ENCODE measurements around the gene PAPPA2.

The PAPPA2 gene

DNA sequence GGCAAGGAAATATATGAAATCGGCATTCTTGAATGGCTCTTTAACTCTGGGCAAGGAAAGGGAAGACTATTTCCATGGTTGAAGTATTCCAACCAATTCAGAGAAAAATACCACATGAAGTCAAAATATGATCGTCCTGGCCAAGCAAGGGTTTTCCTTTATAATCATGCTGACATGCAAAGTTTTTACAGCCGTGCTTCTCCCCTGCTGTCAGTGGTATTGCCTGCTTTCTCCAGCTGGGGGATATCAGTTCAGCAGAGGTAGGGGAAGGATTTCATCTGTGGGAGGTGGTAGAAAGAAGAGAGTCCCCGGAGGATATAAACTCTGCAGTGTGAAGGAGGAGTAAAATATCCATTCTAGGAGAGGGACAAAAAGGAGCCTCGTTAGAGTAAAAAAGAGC lies 322.8 kb downstream of the PAPPA2 start:
- TF ChIP-seq REST (IDR thresholded peaks at IDR 0.05; ENCODE audit: low read depth) (no peak), MAX (IDR thresholded peaks at IDR 0.05) (no peak), TCF12 (IDR thresholded peaks at IDR 0.05; ENCODE audit: low read depth) (no peak), ZBTB7A (IDR thresholded peaks at IDR 0.05; ENCODE audit: low read depth) (no peak), CEBPB (IDR thresholded peaks at IDR 0.05) (no peak)
- TF ChIP-seq, protein P1, sequence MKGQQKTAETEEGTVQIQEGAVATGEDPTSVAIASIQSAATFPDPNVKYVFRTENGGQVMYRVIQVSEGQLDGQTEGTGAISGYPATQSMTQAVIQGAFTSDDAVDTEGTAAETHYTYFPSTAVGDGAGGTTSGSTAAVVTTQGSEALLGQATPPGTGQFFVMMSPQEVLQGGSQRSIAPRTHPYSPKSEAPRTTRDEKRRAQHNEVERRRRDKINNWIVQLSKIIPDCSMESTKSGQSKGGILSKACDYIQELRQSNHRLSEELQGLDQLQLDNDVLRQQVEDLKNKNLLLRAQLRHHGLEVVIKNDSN (IDR thresholded peaks at IDR 0.05), result no peak

DNA sequence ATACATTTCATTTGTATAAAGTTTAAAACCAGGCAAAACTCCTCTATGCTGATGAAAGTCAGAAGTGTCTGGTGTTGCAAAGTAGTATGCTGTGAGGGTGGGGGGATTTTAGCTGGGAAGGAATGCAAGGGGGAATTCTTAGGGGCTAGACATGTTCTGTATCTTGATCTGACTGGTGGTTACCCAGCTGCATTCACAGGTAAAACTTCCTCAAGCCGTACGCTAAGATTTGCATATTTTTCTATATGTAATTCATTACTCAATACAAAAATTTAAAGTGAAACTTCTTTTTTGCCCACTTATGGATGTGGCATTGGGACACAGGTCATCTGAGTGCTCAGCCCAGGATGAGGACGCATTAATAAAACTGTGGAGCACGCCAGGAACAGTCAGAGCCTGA lies 323.3 kb downstream of the PAPPA2 start:
- no peak for TF ChIP-seq CEBPB (IDR thresholded peaks at IDR 0.05)
- TF ChIP-seq CREB1 (IDR thresholded peaks at IDR 0.05; ENCODE audit: low read depth), result no peak
- TF ChIP-seq TEAD4 (IDR thresholded peaks at IDR 0.05), result no peak
- no peak for TF ChIP-seq YY1 (IDR thresholded peaks at IDR 0.05; ENCODE audit: low read depth)
- TF ChIP-seq MAX (IDR thresholded peaks at IDR 0.05), result no peak
- TF ChIP-seq, protein P1 (IDR thresholded peaks at IDR 0.05), result no peak
- no peak for TF ChIP-seq RAD21 (IDR thresholded peaks at IDR 0.05; ENCODE audit: low read depth)
- no peak for TF ChIP-seq EP300 (IDR thresholded peaks at IDR 0.05; ENCODE audit: borderline replicate concordance)
- no peak for TF ChIP-seq TCF12 (IDR thresholded peaks at IDR 0.05; ENCODE audit: low read depth)
- no peak for TF ChIP-seq ZBTB7A (IDR thresholded peaks at IDR 0.05; ENCODE audit: low read depth)
- TF ChIP-seq EGR1 (IDR thresholded peaks at IDR 0.05), result no peak
- no peak for TF ChIP-seq REST (IDR thresholded peaks at IDR 0.05; ENCODE audit: low read depth)
- no peak for TF ChIP-seq TAF1 (IDR thresholded peaks at IDR 0.05; ENCODE audit: low read depth)
- TF ChIP-seq NFIC (IDR thresholded peaks at IDR 0.05), result no peak

DNA sequence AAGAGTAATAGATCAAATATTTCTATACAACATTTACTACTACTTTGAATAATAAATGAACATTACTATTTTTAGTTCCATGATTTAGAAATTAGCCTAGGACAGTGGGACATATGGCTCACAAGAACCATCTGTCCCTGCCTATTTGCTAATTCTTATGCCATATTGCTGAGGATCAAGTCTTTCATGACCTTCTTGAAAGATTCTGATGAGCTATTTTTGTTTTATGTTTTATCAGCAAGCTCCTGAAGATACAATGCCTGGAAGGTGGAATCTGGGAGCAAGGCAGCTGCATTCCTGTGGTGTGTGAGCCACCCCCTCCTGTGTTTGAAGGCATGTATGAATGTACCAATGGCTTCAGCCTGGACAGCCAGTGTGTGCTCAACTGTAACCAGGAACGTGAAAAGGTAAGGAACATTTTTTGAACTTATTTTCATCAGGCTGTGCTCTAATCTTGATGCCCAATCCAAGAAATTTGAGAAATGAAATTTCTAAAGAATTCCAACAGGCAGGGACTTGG lies 326.7 kb downstream of the PAPPA2 start:
- TF ChIP-seq FOXM1 (IDR thresholded peaks at IDR 0.05; ENCODE audit: borderline replicate concordance, low read depth) (no peak), CEBPB (IDR thresholded peaks at IDR 0.05) (no peak), TAF1 (IDR thresholded peaks at IDR 0.05; ENCODE audit: low read depth) (no peak), TEAD4 (IDR thresholded peaks at IDR 0.05) (no peak), EP300 (IDR thresholded peaks at IDR 0.05; ENCODE audit: borderline replicate concordance) (no peak)

GRCh38 chr1:176790786-176791185 lies 327.8 kb downstream of the PAPPA2 start:
- TF ChIP-seq RAD21 (IDR thresholded peaks at IDR 0.05; ENCODE audit: low read depth), result no peak
- no peak for TF ChIP-seq ZBTB7A (IDR thresholded peaks at IDR 0.05; ENCODE audit: low read depth)
- no peak for TF ChIP-seq CREB1 (IDR thresholded peaks at IDR 0.05; ENCODE audit: low read depth)
- no peak for TF ChIP-seq YY1 (IDR thresholded peaks at IDR 0.05; ENCODE audit: low read depth)
- no peak for TF ChIP-seq NFIC (IDR thresholded peaks at IDR 0.05)
- no peak for TF ChIP-seq FOXM1 (IDR thresholded peaks at IDR 0.05; ENCODE audit: borderline replicate concordance, low read depth)
- TF ChIP-seq TCF12 (IDR thresholded peaks at IDR 0.05; ENCODE audit: low read depth), result no peak
- TF ChIP-seq EP300 (IDR thresholded peaks at IDR 0.05; ENCODE audit: borderline replicate concordance), result no peak
- TF ChIP-seq, protein P1 (IDR thresholded peaks at IDR 0.05), result no peak
- no peak for TF ChIP-seq REST (IDR thresholded peaks at IDR 0.05; ENCODE audit: low read depth)
- TF ChIP-seq TAF1 (IDR thresholded peaks at IDR 0.05; ENCODE audit: low read depth), result no peak

Measured in Ishikawa (cell line).